ENCODE data around the gene CCDC188. TPM values are rescaled to one million over a fixed set of nuclear protein-coding genes. Genes with fewer than 3 reads are reported as not detected.

CCDC188 gene
- total and polyA plus RNA-seq, 2 of the 8 experiments (the other 6 are each of a cell fraction or from before 2014, with no cell fraction given): not detected

GRCh38 chr22:20172141-20172613, 21.3 kb upstream of the CCDC188 start:
- CTCF ChIA-PET (ENCODE audit: partially characterized antibody): interaction anchor here (0.7 to 3.4 kb wide), 11 partner anchors 12 to 644 kb away, joined by 3 to 14 read pairs (median 4); no protein-coding TSS in a partner anchor
- no peak for FAIRE-seq

More at GRCh38 chr22:20172141-20172613, 21.3 kb upstream of the CCDC188 start:
- Histone ChIP-seq H3K9ac (replicated peaks in 1 of 4; ENCODE audit: extremely low read depth in 1 of 4, low read depth in 3 of 4, low read length in 3 of 4) (no peak overlapping the region), H3K79me1 (ENCODE audit: low read depth, low read length) (no peaks in the 10 kb centered on the region), H3K79me2 (ENCODE audit: control insufficient read depth in 1 of 2, insufficient read depth in 2 of 2, low read length in 2 of 2) (no peaks in the 10 kb centered on the region), H4K91ac (replicated peaks; ENCODE audit: insufficient read length, low read length) (no peak overlapping the region), H2BK20ac (ENCODE audit: low read length) (no peak overlapping the region), H2AK5ac (ENCODE audit: low read depth, low read length) (no peak overlapping the region), H3K4ac (replicated peaks; ENCODE audit: insufficient read length, low read depth, low read length) (no peak overlapping the region), H2BK120ac (replicated peaks; ENCODE audit: low read depth, low read length) (no peak overlapping the region), H4K5ac (ENCODE audit: insufficient read length, low read depth, low read length) (no peak overlapping the region), H3K4me2 (ENCODE audit: insufficient read depth in 1 of 2, low read depth in 2 of 2, low read length in 2 of 2) (no peak overlapping the region), H3K4me3 (ENCODE audit: extremely low read depth in 1 of 4, insufficient read depth in 2 of 4, low read depth in 3 of 4, low read length in 4 of 4) (no peak overlapping the region), H2BK5ac (ENCODE audit: low read depth, low read length) (no peak overlapping the region), H3K23me2 (ENCODE audit: low read depth, low read length) (no peaks in the 10 kb centered on the region), H4K20me1 (replicated peaks in 1 of 2; ENCODE audit: control insufficient read depth in 1 of 2, insufficient read depth in 2 of 2, low read length in 2 of 2) (no peaks in the 10 kb centered on the region), H2BK15ac (ENCODE audit: low read length) (no peak overlapping the region), H3K14ac (ENCODE audit: insufficient read length) (no peak overlapping the region), H3K4me1 (replicated peaks in 1 of 4; ENCODE audit: control insufficient read depth in 3 of 4, insufficient read depth in 4 of 4, low read length in 3 of 4) (peaks cover 0 to 8% (median 0%) of the 10 kb centered on the region in 4 experiments; a peak in 2 of 7 replicates), H3K23ac (ENCODE audit: insufficient read length) (no peak overlapping the region), H3K9me3 (ENCODE audit: insufficient read depth in 2 of 2, low read depth in 1 of 2, low read length in 1 of 2) (no peaks in the 10 kb centered on the region), H2BK12ac (ENCODE audit: low read depth, low read length) (no peak overlapping the region), H3K18ac (ENCODE audit: extremely low read depth, low read length) (no peak overlapping the region), H3K27ac (ENCODE audit: low read depth, low read length) (no peak overlapping the region), H3K56ac (replicated peaks; ENCODE audit: insufficient read length, low read depth, low read length) (no peak overlapping the region), H3K36me3 (ENCODE audit: control insufficient read depth in 2 of 4, insufficient read depth in 4 of 4, low read length in 3 of 4) (no peaks in the 10 kb centered on the region), H2AFZ (ENCODE audit: low read length) (no peak overlapping the region), H3K27me3 (replicated peaks in 1 of 4; ENCODE audit: control insufficient read depth in 3 of 4, extremely low read depth in 1 of 4, insufficient read depth in 3 of 4, low read length in 3 of 4) (no peaks in the 10 kb centered on the region), H4K8ac (ENCODE audit: extremely low read depth, insufficient read depth, low read length) (no peak overlapping the region)
- DNase-seq (ENCODE audit: low read depth in 1 of 2, low spot score in 2 of 2): no peak
- TF ChIP-seq HDAC2 (IDR thresholded peaks at IDR 0.05; ENCODE audit: borderline replicate concordance in 1 of 2, low read depth in 2 of 2, low read length in 2 of 2) (no peak), SP4 (IDR thresholded peaks at IDR 0.05; ENCODE audit: low read length) (no peak), CHD1 (IDR thresholded peaks at IDR 0.05; ENCODE audit: low read depth, low read length) (no peak), ATF2 (IDR thresholded peaks at IDR 0.05; ENCODE audit: low read length) (no peak), MAX (IDR thresholded peaks at IDR 0.05) (no peak), FOSL1 (IDR thresholded peaks at IDR 0.05; ENCODE audit: insufficient read depth, low read depth, low read length) (no peak), POLR2A (IDR thresholded peaks at IDR 0.05; ENCODE audit: control extremely low read depth in 1 of 2, low read depth in 2 of 2, low read length in 2 of 2) (no peak), SUZ12 (IDR thresholded peaks at IDR 0.05; ENCODE audit: low read length) (no peak), CREB1 (IDR thresholded peaks at IDR 0.05) (no peak), TEAD4 (IDR thresholded peaks at IDR 0.05; ENCODE audit: low read depth, low read length) (no peak)
- 93% methylated on average over 10 of the region's 10 CpGs; no CpG with 5 or more reads in 1 of the 2 experiments for WGBS, 2 experiments (ENCODE audit: extremely low coverage in 1 of 2, insufficient coverage in 1 of 2, insufficient read length in 1 of 2, insufficient replicate concordance in 2 of 2, low coverage in 1 of 2, low lambda C conversion rate in 2 of 2, missing lambda C conversion rate in 1 of 2)
- POLR2A ChIA-PET (ENCODE audit: partially characterized antibody): interaction anchor here (1.4 kb wide), 1 partner anchor 55 kb away, joined by 3 read pairs; the partner anchor contains the start of gene TRMT2A
